ENCODE results near the gene NRDC. TPM values are rescaled to one million over a fixed set of nuclear protein-coding genes. Genes with fewer than 3 reads are reported as not detected.

The NRDC gene
- total and polyA plus RNA-seq, 2 of the 8 experiments (the other 6 are each of a cell fraction or from before 2014, with no cell fraction given) = 70.2 to 182 TPM

DNA sequence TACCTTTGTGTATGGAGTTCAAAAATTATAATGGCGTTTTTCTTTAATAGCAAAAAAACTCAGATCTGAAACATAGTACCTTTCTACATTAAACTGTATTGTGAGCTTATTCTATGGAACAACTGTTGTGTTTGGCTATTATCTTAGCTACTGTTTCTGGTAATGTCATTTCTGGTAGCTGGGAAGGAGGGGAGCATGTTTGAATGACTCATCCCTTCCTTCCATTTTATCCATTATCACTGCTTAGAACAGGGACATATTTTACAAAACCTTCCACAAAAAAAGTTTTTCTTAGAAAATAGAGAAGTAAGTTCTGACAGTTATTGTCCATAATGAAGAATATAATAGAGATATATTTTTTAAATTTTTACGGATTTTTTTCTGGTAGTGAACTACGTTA is 128.3 kb downstream of the NRDC start:
- H2BK20ac ChIP-seq (ENCODE audit: low read length) = no peak overlapping the region
- no peak overlapping the region for H3K18ac ChIP-seq (ENCODE audit: extremely low read depth, low read length)
- H3K9ac ChIP-seq (replicated peaks in 1 of 4; ENCODE audit: extremely low read depth in 1 of 4, low read depth in 3 of 4, low read length in 3 of 4) = no peak overlapping the region
- H3K4me1 ChIP-seq (replicated peaks in 1 of 4; ENCODE audit: control insufficient read depth in 3 of 4, insufficient read depth in 4 of 4, low read length in 3 of 4) = no peaks in the 10 kb centered on the region; a peak in 1 of 7 replicates
- H2BK12ac ChIP-seq (ENCODE audit: low read depth, low read length) = no peak overlapping the region
- 85% methylated on average over 3 of the region's 3 CpGs; no CpG with 5 or more reads in 1 of the 2 experiments for WGBS, 2 experiments (ENCODE audit: extremely low coverage in 1 of 2, insufficient coverage in 1 of 2, insufficient read length in 1 of 2, insufficient replicate concordance in 2 of 2, low coverage in 1 of 2, low lambda C conversion rate in 2 of 2, missing lambda C conversion rate in 1 of 2)
- H3K79me2 ChIP-seq (ENCODE audit: control insufficient read depth in 1 of 2, insufficient read depth in 2 of 2, low read length in 2 of 2) = no peaks in the 10 kb centered on the region
- ChIA-PET CTCF (ENCODE audit: partially characterized antibody) (interaction anchor here (0.6 to 2.5 kb wide), 2 partner anchors 19 to 60 kb away, joined by 3 to 12 read pairs; no protein-coding TSS in a partner anchor), POLR2A (ENCODE audit: partially characterized antibody) (no interaction called here)
- H3K27ac ChIP-seq (ENCODE audit: low read depth, low read length) = no peak overlapping the region
- no peak overlapping the region for H2BK5ac ChIP-seq (ENCODE audit: low read depth, low read length)
- no peak overlapping the region for H2BK15ac ChIP-seq (ENCODE audit: low read length)
- H4K5ac ChIP-seq (ENCODE audit: insufficient read length, low read depth, low read length) = no peak overlapping the region
- no peaks in the 10 kb centered on the region for H3K9me3 ChIP-seq (ENCODE audit: insufficient read depth in 2 of 2, low read depth in 1 of 2, low read length in 1 of 2)
- peaks cover 0 to 8% (median 3%) of the 10 kb centered on the region in 4 experiments; a peak in 3 of 8 replicates for H3K36me3 ChIP-seq (ENCODE audit: control insufficient read depth in 2 of 4, insufficient read depth in 4 of 4, low read length in 3 of 4)
- no peaks in the 10 kb centered on the region for H3K23me2 ChIP-seq (ENCODE audit: low read depth, low read length)
- H2AFZ ChIP-seq (ENCODE audit: low read length) = no peak overlapping the region
- no peak overlapping the region for H4K8ac ChIP-seq (ENCODE audit: extremely low read depth, insufficient read depth, low read length)
- no peaks in the 10 kb centered on the region for H4K20me1 ChIP-seq (replicated peaks in 1 of 2; ENCODE audit: control insufficient read depth in 1 of 2, insufficient read depth in 2 of 2, low read length in 2 of 2)
- H3K4me3 ChIP-seq (ENCODE audit: extremely low read depth in 1 of 4, insufficient read depth in 2 of 4, low read depth in 3 of 4, low read length in 4 of 4) = no peak overlapping the region
- H3K27me3 ChIP-seq (replicated peaks in 1 of 4; ENCODE audit: control insufficient read depth in 3 of 4, extremely low read depth in 1 of 4, insufficient read depth in 3 of 4, low read length in 3 of 4) = no peaks in the 10 kb centered on the region
- H3K4ac ChIP-seq (replicated peaks; ENCODE audit: insufficient read length, low read depth, low read length) = no peak overlapping the region
- H4K91ac ChIP-seq (replicated peaks; ENCODE audit: insufficient read length, low read length) = no peak overlapping the region
- no peak overlapping the region for H3K56ac ChIP-seq (replicated peaks; ENCODE audit: insufficient read length, low read depth, low read length)
- TF ChIP-seq BCL11A (IDR thresholded peaks at IDR 0.05; ENCODE audit: low read depth in 2 of 2, low read length in 2 of 2) = no peak
- no peak for TF ChIP-seq SIN3A (conservative IDR thresholded peaks at IDR 0.05 in 1 of 2, IDR thresholded peaks at IDR 0.05 in 1 of 2; ENCODE audit: low read depth in 1 of 2, low read length in 2 of 2)
- no peak for TF ChIP-seq HDAC6 (IDR thresholded peaks at IDR 0.05; ENCODE audit: low read depth, low read length)
- TF ChIP-seq CBX5 (IDR thresholded peaks at IDR 0.05; ENCODE audit: low read depth, low read length) = no peak
- TF ChIP-seq BRCA1 (IDR thresholded peaks at IDR 0.05; ENCODE audit: low read depth, low read length) = no peak
- no peak for TF ChIP-seq CEBPB (IDR thresholded peaks at IDR 0.05; ENCODE audit: low read depth, low read length)
- TF ChIP-seq EGR1 (IDR thresholded peaks at IDR 0.05; ENCODE audit: borderline replicate concordance, low read depth, low read length) = no peak
- TF ChIP-seq TBP (IDR thresholded peaks at IDR 0.05; ENCODE audit: low read depth, low read length) = no peak
- TF ChIP-seq, protein P1, sequence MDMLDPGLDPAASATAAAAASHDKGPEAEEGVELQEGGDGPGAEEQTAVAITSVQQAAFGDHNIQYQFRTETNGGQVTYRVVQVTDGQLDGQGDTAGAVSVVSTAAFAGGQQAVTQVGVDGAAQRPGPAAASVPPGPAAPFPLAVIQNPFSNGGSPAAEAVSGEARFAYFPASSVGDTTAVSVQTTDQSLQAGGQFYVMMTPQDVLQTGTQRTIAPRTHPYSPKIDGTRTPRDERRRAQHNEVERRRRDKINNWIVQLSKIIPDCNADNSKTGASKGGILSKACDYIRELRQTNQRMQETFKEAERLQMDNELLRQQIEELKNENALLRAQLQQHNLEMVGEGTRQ (IDR thresholded peaks at IDR 0.05; ENCODE audit: low read length) = no peak
- no peak overlapping the region for H3K4me2 ChIP-seq (ENCODE audit: insufficient read depth in 1 of 2, low read depth in 2 of 2, low read length in 2 of 2)
- DNase-seq (ENCODE audit: low read depth in 1 of 2, low spot score in 2 of 2) = no peak
- H2BK120ac ChIP-seq (replicated peaks; ENCODE audit: low read depth, low read length) = no peak overlapping the region
- no peak for FAIRE-seq
- no peaks in the 10 kb centered on the region for H3K79me1 ChIP-seq (ENCODE audit: low read depth, low read length)
- H3K14ac ChIP-seq (ENCODE audit: insufficient read length) = no peak overlapping the region
- H2AK5ac ChIP-seq (ENCODE audit: low read depth, low read length) = no peak overlapping the region
- no peak overlapping the region for H3K23ac ChIP-seq (ENCODE audit: insufficient read length)

All from H1 (cell line).